ENCODE results near the gene NUP153.

GRCh38 chr6:17656644-17657043 lies 50.1 kb downstream of the NUP153 start:
- TF ChIP-seq CTCF (IDR thresholded peaks at IDR 0.05), result no peak
- no peak for TF ChIP-seq POLR2A (IDR thresholded peaks at IDR 0.05)

Data from thyroid gland (tissue), 4 donors.